Measurements from ENCODE around the gene ADGRB2. TPM values are rescaled to one million over a fixed set of nuclear protein-coding genes. Genes with fewer than 3 reads are reported as not detected.

Gene ADGRB2
- total and polyA plus RNA-seq, 5 experiments from 2014 or later: 0.05 to 0.18 (median 0.10) TPM; not detected in 2

- DNase-seq: no peak
- peak overlapping the region in 1 of 10 donors; percentile 18 for H3K27ac Mint-ChIP-seq
- H3K36me3 Mint-ChIP-seq: no peaks in the 10 kb centered on the region
- POLR2A ChIA-PET: interaction anchor here (0.6 kb wide), 1 partner anchor 112 kb away, joined by 7 read pairs; no protein-coding TSS in a partner anchor
- no peak for ATAC-seq
- no peaks in the 10 kb centered on the region for H3K9me3 Mint-ChIP-seq
- no peaks in the 10 kb centered on the region for H3K27me3 Mint-ChIP-seq
- peaks cover 10 to 24% (median 14%) of the 10 kb centered on the region in 4 donors for H3K4me1 Mint-ChIP-seq
- H3K4me3 Mint-ChIP-seq: no peak overlapping the region
Measured at GRCh38 chr1:31792116-31792515, 28.0 kb upstream of the ADGRB2 start.

GRCh38 chr1:31791131-31791858 lies 27.2 kb upstream of the ADGRB2 start:
- H3K9me3 Mint-ChIP-seq: no peaks in the 10 kb centered on the region
- POLR2A ChIA-PET: interaction anchor here (0.5 kb wide), 1 partner anchor 128 kb away, joined by 3 read pairs; no protein-coding TSS in a partner anchor
- no peak overlapping the region for H3K27ac Mint-ChIP-seq
- no peaks in the 10 kb centered on the region for H3K36me3 Mint-ChIP-seq
- ATAC-seq (no peak), DNase-seq (no peak)
- H3K4me1 Mint-ChIP-seq: peaks cover 11 to 24% (median 15%) of the 10 kb centered on the region in 4 donors
- no peaks in the 10 kb centered on the region for H3K27me3 Mint-ChIP-seq
- H3K4me3 Mint-ChIP-seq: no peak overlapping the region

GRCh38 chr1:31790641-31791091 lies 26.5 kb upstream of the ADGRB2 start:
- H3K36me3 Mint-ChIP-seq: no peaks in the 10 kb centered on the region
- no peak for ATAC-seq
- POLR2A ChIA-PET: interaction anchor here (0.5 to 1.8 kb wide), 2 partner anchors 128 to 147 kb away, joined by 3 to 7 read pairs; partner anchors contain the start of gene PTP4A2
- DNase-seq: no peak
- no peaks in the 10 kb centered on the region for H3K9me3 Mint-ChIP-seq
- peaks cover 11 to 24% (median 17%) of the 10 kb centered on the region in 4 donors for H3K4me1 Mint-ChIP-seq
- H3K27ac Mint-ChIP-seq: no peak overlapping the region
- H3K4me3 Mint-ChIP-seq: no peak overlapping the region
- H3K27me3 Mint-ChIP-seq: no peaks in the 10 kb centered on the region

GRCh38 chr1:31790140-31790539 lies 26.0 kb upstream of the ADGRB2 start:
- DNase-seq (no peak), ATAC-seq (no peak)
- POLR2A ChIA-PET: interaction anchor here (1.8 to 1.9 kb wide), 3 partner anchors 9 to 148 kb away, joined by 7 to 8 read pairs (median 7); partner anchors contain the start of gene PTP4A2
- H3K27ac Mint-ChIP-seq: peak overlapping the region in 5 of 10 donors; percentile 13 to 96 (median 57)
- H3K36me3 Mint-ChIP-seq: no peaks in the 10 kb centered on the region
- H3K4me1 Mint-ChIP-seq: peaks cover 11 to 24% (median 18%) of the 10 kb centered on the region in 4 donors
- H3K27me3 Mint-ChIP-seq: no peaks in the 10 kb centered on the region
- H3K4me3 Mint-ChIP-seq: peak overlapping the region in 8 of 10 donors; percentile 9 to 86 (median 55)
- H3K9me3 Mint-ChIP-seq: no peaks in the 10 kb centered on the region

GRCh38 chr1:31789259-31790065 lies 25.3 kb upstream of the ADGRB2 start:
- POLR2A ChIA-PET: interaction anchor here (0.5 to 1.9 kb wide), 17 partner anchors 9 to 302 kb away, joined by 3 to 20 read pairs (median 5); partner anchors contain the start of genes ADGRB2, PEF1 and PTP4A2
- Mint-ChIP-seq H3K27me3 (no peaks in the 10 kb centered on the region), H3K4me1 (peaks cover 11 to 27% (median 20%) of the 10 kb centered on the region in 4 donors), H3K9me3 (no peaks in the 10 kb centered on the region), H3K27ac (peak overlapping the region in 9 of 10 donors; percentile 21 to 98 (median 94)), H3K4me3 (peak overlapping the region; percentile 84 to 96 (median 92)), H3K36me3 (no peaks in the 10 kb centered on the region)
- DNase-seq: peak; percentile 88 to 97 (median 93)
- ATAC-seq: peak; percentile 75 to 78

GRCh38 chr1:31788825-31789256 lies 24.7 kb upstream of the ADGRB2 start:
- POLR2A ChIA-PET: interaction anchor here (0.6 to 1.9 kb wide), 17 partner anchors 10 to 224 kb away, joined by 3 to 20 read pairs (median 5); partner anchors contain the start of genes ADGRB2, PEF1 and PTP4A2
- peak; percentile 58 to 60 for ATAC-seq
- peak overlapping the region in 9 of 10 donors; percentile 77 to 98 (median 96) for H3K27ac Mint-ChIP-seq

GRCh38 chr1:31788138-31788824 lies 24.1 kb upstream of the ADGRB2 start:
- Mint-ChIP-seq H3K4me3 (peak overlapping the region; percentile 84 to 96 (median 92)), H3K36me3 (no peaks in the 10 kb centered on the region), H3K27ac (peak overlapping the region; percentile 77 to 98 (median 96)), H3K9me3 (no peaks in the 10 kb centered on the region), H3K27me3 (no peaks in the 10 kb centered on the region), H3K4me1 (peaks cover 11 to 31% (median 20%) of the 10 kb centered on the region in 4 donors)
- POLR2A ChIA-PET: interaction anchor here (0.6 to 1.9 kb wide), 16 partner anchors 11 to 224 kb away, joined by 3 to 20 read pairs (median 5); partner anchors contain the start of genes ADGRB2 and PEF1
- ATAC-seq (peak; percentile 66 to 74), DNase-seq (peak; percentile 78 to 93 (median 86))

More at GRCh38 chr1:31788825-31789256, 24.7 kb upstream of the ADGRB2 start:
- H3K9me3 Mint-ChIP-seq: no peaks in the 10 kb centered on the region
- peak overlapping the region; percentile 84 to 96 (median 92) for H3K4me3 Mint-ChIP-seq
- no peaks in the 10 kb centered on the region for H3K36me3 Mint-ChIP-seq
- H3K27me3 Mint-ChIP-seq: no peaks in the 10 kb centered on the region
- no peak for DNase-seq
- peaks cover 11 to 31% (median 20%) of the 10 kb centered on the region in 4 donors for H3K4me1 Mint-ChIP-seq

- no peak for ATAC-seq
- peaks cover 10 to 31% (median 20%) of the 10 kb centered on the region in 4 donors for H3K4me1 Mint-ChIP-seq
- no peaks in the 10 kb centered on the region for H3K36me3 Mint-ChIP-seq
- POLR2A ChIA-PET: interaction anchor here (0.9 to 1.9 kb wide), 5 partner anchors 21 to 176 kb away, joined by 3 to 7 read pairs (median 3); no protein-coding TSS in a partner anchor
- no peak for DNase-seq
- no peaks in the 10 kb centered on the region for H3K9me3 Mint-ChIP-seq
- H3K27me3 Mint-ChIP-seq: no peaks in the 10 kb centered on the region
- peak overlapping the region; percentile 77 to 98 (median 96) for H3K27ac Mint-ChIP-seq
- peak overlapping the region; percentile 84 to 96 (median 92) for H3K4me3 Mint-ChIP-seq
Measured at GRCh38 chr1:31787786-31788137, 23.6 kb upstream of the ADGRB2 start.

GRCh38 chr1:31787261-31787660 lies 23.1 kb upstream of the ADGRB2 start:
- peaks cover 0 to 3% (median 0%) of the 10 kb centered on the region in 5 donors for H3K27me3 Mint-ChIP-seq
- no peaks in the 10 kb centered on the region for H3K9me3 Mint-ChIP-seq
- peak overlapping the region in 7 of 10 donors; percentile 9 to 95 (median 90) for H3K4me3 Mint-ChIP-seq
- no peaks in the 10 kb centered on the region for H3K36me3 Mint-ChIP-seq
- POLR2A ChIA-PET: interaction anchor here (0.9 to 1.9 kb wide), 2 partner anchors 20 to 30 kb away, joined by 3 to 7 read pairs; no protein-coding TSS in a partner anchor
- no peak for DNase-seq
- H3K27ac Mint-ChIP-seq: peak overlapping the region; percentile 25 to 98 (median 95)
- ATAC-seq: no peak
- peaks cover 10 to 31% (median 20%) of the 10 kb centered on the region in 4 donors for H3K4me1 Mint-ChIP-seq

- Mint-ChIP-seq H3K36me3 (no peaks in the 10 kb centered on the region), H3K4me3 (peak overlapping the region in 2 of 10 donors; percentile 9 to 46), H3K9me3 (no peaks in the 10 kb centered on the region), H3K27me3 (peaks cover 0 to 3% (median 0%) of the 10 kb centered on the region in 5 donors), H3K4me1 (peaks cover 10 to 31% (median 20%) of the 10 kb centered on the region in 4 donors), H3K27ac (peak overlapping the region in 6 of 10 donors; percentile 36 to 98 (median 69))
- ATAC-seq (no peak), DNase-seq (no peak)
- POLR2A ChIA-PET: no interaction called here
Measured at GRCh38 chr1:31786366-31787060, 22.4 kb upstream of the ADGRB2 start.

GRCh38 chr1:31785947-31786290 lies 21.8 kb upstream of the ADGRB2 start:
- H3K36me3 Mint-ChIP-seq: no peaks in the 10 kb centered on the region
- H3K9me3 Mint-ChIP-seq: no peaks in the 10 kb centered on the region
- peak overlapping the region in 1 of 10 donors; percentile 65 for H3K27ac Mint-ChIP-seq
- ATAC-seq (no peak), DNase-seq (no peak)
- no peak overlapping the region for H3K4me3 Mint-ChIP-seq
- peaks cover 10 to 31% (median 20%) of the 10 kb centered on the region in 4 donors for H3K4me1 Mint-ChIP-seq
- POLR2A ChIA-PET: no interaction called here
- peaks cover 0 to 3% (median 0%) of the 10 kb centered on the region in 5 donors for H3K27me3 Mint-ChIP-seq

All from naive thymus-derived CD8-positive, alpha-beta T cell (primary cell).